ENCODE data around the gene ANAPC2.

ANAPC2 gene

GRCh38 chr9:137149942-137150616 is 38.3 kb downstream of the ANAPC2 start:
- no peak overlapping the region for H4K91ac ChIP-seq (ENCODE audit: low read length)
- no peak overlapping the region for H2BK5ac ChIP-seq (ENCODE audit: low read depth, low read length, poor library complexity, severe bottlenecking)
- no peak overlapping the region for H3K4me2 ChIP-seq (ENCODE audit: low read length, poor library complexity, severe bottlenecking)
- H2AK5ac ChIP-seq (ENCODE audit: low read length, severe bottlenecking), result no peak overlapping the region
- no peak overlapping the region for H3K27ac ChIP-seq (ENCODE audit: low read length, poor library complexity, severe bottlenecking)
- no peak overlapping the region for H3K4ac ChIP-seq (ENCODE audit: low read depth in 1 of 2, low read length in 2 of 2)
- no peak overlapping the region for H2BK15ac ChIP-seq (ENCODE audit: low read depth, poor library complexity, severe bottlenecking)
- H3K23ac ChIP-seq (ENCODE audit: low read length in 2 of 2), result no peak overlapping the region
- no peak overlapping the region for H2BK12ac ChIP-seq (ENCODE audit: low read length in 2 of 2)
- H3K36me3 ChIP-seq (ENCODE audit: control insufficient read depth in 1 of 2, insufficient read depth in 2 of 2, low read depth in 1 of 2, low read length in 2 of 2), result no peaks in the 10 kb centered on the region
- no peak for DNase-seq
- no peak overlapping the region for H3K14ac ChIP-seq (ENCODE audit: low read length in 2 of 2)
- 73% methylated on average over 20 of the region's 20 CpGs for WGBS
- no peak overlapping the region for H3K9ac ChIP-seq (ENCODE audit: low read length)
- H3K4me3 ChIP-seq (ENCODE audit: insufficient read depth in 1 of 2, low read depth in 1 of 2, low read length in 2 of 2), result no peak overlapping the region
- H4K8ac ChIP-seq (ENCODE audit: low read length), result no peak overlapping the region
- H3K27me3 ChIP-seq (ENCODE audit: control insufficient read depth in 1 of 2, insufficient read depth in 1 of 2, low read length in 2 of 2), result peaks cover 2 to 35% of the 10 kb centered on the region in 2 experiments
- H2BK120ac ChIP-seq (ENCODE audit: low read depth, low read length), result no peak overlapping the region
- no peaks in the 10 kb centered on the region for H3K9me3 ChIP-seq (ENCODE audit: control insufficient read depth, low read length)
- peaks cover 8% of the 10 kb centered on the region for H3K4me1 ChIP-seq (ENCODE audit: control insufficient read depth, insufficient read depth, low read depth, low read length)
- no peaks in the 10 kb centered on the region for H3K79me1 ChIP-seq (replicated peaks; ENCODE audit: low read length, poor library complexity, severe bottlenecking)
- H2AFZ ChIP-seq (ENCODE audit: low read depth, low read length), result no peak overlapping the region
- H3K18ac ChIP-seq (ENCODE audit: low read depth in 1 of 2, low read length in 2 of 2), result no peak overlapping the region

- DNase-seq, result no peak
- Histone ChIP-seq H3K9ac (ENCODE audit: low read length) (no peak overlapping the region), H3K18ac (ENCODE audit: low read depth in 1 of 2, low read length in 2 of 2) (no peak overlapping the region), H3K14ac (ENCODE audit: low read length in 2 of 2) (no peak overlapping the region), H3K27ac (ENCODE audit: low read length, poor library complexity, severe bottlenecking) (no peak overlapping the region), H2BK5ac (ENCODE audit: low read depth, low read length, poor library complexity, severe bottlenecking) (no peak overlapping the region), H4K91ac (ENCODE audit: low read length) (no peak overlapping the region), H3K4me3 (ENCODE audit: insufficient read depth in 1 of 2, low read depth in 1 of 2, low read length in 2 of 2) (no peak overlapping the region), H2BK15ac (ENCODE audit: low read depth, poor library complexity, severe bottlenecking) (no peak overlapping the region), H3K23ac (ENCODE audit: low read length in 2 of 2) (no peak overlapping the region), H3K9me3 (ENCODE audit: control insufficient read depth, low read length) (no peaks in the 10 kb centered on the region), H3K4me1 (ENCODE audit: control insufficient read depth, insufficient read depth, low read depth, low read length) (peaks cover 8% of the 10 kb centered on the region), H2BK12ac (ENCODE audit: low read length in 2 of 2) (no peak overlapping the region), H4K8ac (ENCODE audit: low read length) (no peak overlapping the region), H2AK5ac (ENCODE audit: low read length, severe bottlenecking) (no peak overlapping the region), H3K79me1 (replicated peaks; ENCODE audit: low read length, poor library complexity, severe bottlenecking) (no peaks in the 10 kb centered on the region), H2BK120ac (ENCODE audit: low read depth, low read length) (no peak overlapping the region), H3K4me2 (ENCODE audit: low read length, poor library complexity, severe bottlenecking) (no peak overlapping the region), H3K4ac (ENCODE audit: low read depth in 1 of 2, low read length in 2 of 2) (no peak overlapping the region), H2AFZ (ENCODE audit: low read depth, low read length) (no peak overlapping the region), H3K27me3 (ENCODE audit: control insufficient read depth in 1 of 2, insufficient read depth in 1 of 2, low read length in 2 of 2) (peaks cover 0 to 29% of the 10 kb centered on the region in 2 experiments), H3K36me3 (ENCODE audit: control insufficient read depth in 1 of 2, insufficient read depth in 2 of 2, low read depth in 1 of 2, low read length in 2 of 2) (no peaks in the 10 kb centered on the region)
- WGBS, result 88% methylated on average over 5 of the region's 5 CpGs
These were observed 39.0 kb downstream of the ANAPC2 start for GRCh38 chr9:137149363-137149762.

- peaks cover 0 to 31% of the 10 kb centered on the region in 2 experiments for H3K27me3 ChIP-seq (ENCODE audit: control insufficient read depth in 1 of 2, insufficient read depth in 1 of 2, low read length in 2 of 2)
- no peak overlapping the region for H4K91ac ChIP-seq (ENCODE audit: low read length)
- H2BK5ac ChIP-seq (ENCODE audit: low read depth, low read length, poor library complexity, severe bottlenecking), result no peak overlapping the region
- H3K23ac ChIP-seq (ENCODE audit: low read length in 2 of 2), result no peak overlapping the region
- no peak overlapping the region for H3K4me3 ChIP-seq (ENCODE audit: insufficient read depth in 1 of 2, low read depth in 1 of 2, low read length in 2 of 2)
- H3K4me1 ChIP-seq (ENCODE audit: control insufficient read depth, insufficient read depth, low read depth, low read length), result peaks cover 8% of the 10 kb centered on the region
- H2AK5ac ChIP-seq (ENCODE audit: low read length, severe bottlenecking), result no peak overlapping the region
- no peak overlapping the region for H3K14ac ChIP-seq (ENCODE audit: low read length in 2 of 2)
- H3K9ac ChIP-seq (ENCODE audit: low read length), result no peak overlapping the region
- no peak overlapping the region for H2AFZ ChIP-seq (ENCODE audit: low read depth, low read length)
- H3K27ac ChIP-seq (ENCODE audit: low read length, poor library complexity, severe bottlenecking), result no peak overlapping the region
- no peak overlapping the region for H4K8ac ChIP-seq (ENCODE audit: low read length)
- H3K36me3 ChIP-seq (ENCODE audit: control insufficient read depth in 1 of 2, insufficient read depth in 2 of 2, low read depth in 1 of 2, low read length in 2 of 2), result no peaks in the 10 kb centered on the region
- WGBS, result 88% methylated on average over 19 of the region's 19 CpGs
- H3K4me2 ChIP-seq (ENCODE audit: low read length, poor library complexity, severe bottlenecking), result no peak overlapping the region
- H3K9me3 ChIP-seq (ENCODE audit: control insufficient read depth, low read length), result no peaks in the 10 kb centered on the region
- no peak overlapping the region for H2BK15ac ChIP-seq (ENCODE audit: low read depth, poor library complexity, severe bottlenecking)
- H2BK12ac ChIP-seq (ENCODE audit: low read length in 2 of 2), result no peak overlapping the region
- no peak overlapping the region for H2BK120ac ChIP-seq (ENCODE audit: low read depth, low read length)
- no peak overlapping the region for H3K4ac ChIP-seq (ENCODE audit: low read depth in 1 of 2, low read length in 2 of 2)
- H3K18ac ChIP-seq (ENCODE audit: low read depth in 1 of 2, low read length in 2 of 2), result no peak overlapping the region
- H3K79me1 ChIP-seq (replicated peaks; ENCODE audit: low read length, poor library complexity, severe bottlenecking), result no peaks in the 10 kb centered on the region
- DNase-seq, result no peak
These were observed 39.7 kb downstream of the ANAPC2 start for GRCh38 chr9:137148661-137149060.

- Histone ChIP-seq H3K79me1 (replicated peaks; ENCODE audit: low read length, poor library complexity, severe bottlenecking) (no peaks in the 10 kb centered on the region), H3K4me2 (ENCODE audit: low read length, poor library complexity, severe bottlenecking) (no peak overlapping the region), H3K4me1 (ENCODE audit: control insufficient read depth, insufficient read depth, low read depth, low read length) (peaks cover 8% of the 10 kb centered on the region), H2AK5ac (ENCODE audit: low read length, severe bottlenecking) (no peak overlapping the region), H3K4ac (ENCODE audit: low read depth in 1 of 2, low read length in 2 of 2) (no peak overlapping the region), H3K9me3 (ENCODE audit: control insufficient read depth, low read length) (no peaks in the 10 kb centered on the region), H4K8ac (ENCODE audit: low read length) (no peak overlapping the region), H3K23ac (ENCODE audit: low read length in 2 of 2) (no peak overlapping the region), H4K91ac (ENCODE audit: low read length) (no peak overlapping the region), H2AFZ (ENCODE audit: low read depth, low read length) (no peak overlapping the region), H3K9ac (ENCODE audit: low read length) (no peak overlapping the region), H3K18ac (ENCODE audit: low read depth in 1 of 2, low read length in 2 of 2) (no peak overlapping the region), H2BK5ac (ENCODE audit: low read depth, low read length, poor library complexity, severe bottlenecking) (no peak overlapping the region), H3K4me3 (ENCODE audit: insufficient read depth in 1 of 2, low read depth in 1 of 2, low read length in 2 of 2) (peak overlapping the region in 1 of 2 experiments; percentile 14), H3K27ac (ENCODE audit: low read length, poor library complexity, severe bottlenecking) (no peak overlapping the region), H3K27me3 (ENCODE audit: control insufficient read depth in 1 of 2, insufficient read depth in 1 of 2, low read length in 2 of 2) (peaks cover 3 to 35% of the 10 kb centered on the region in 2 experiments), H3K36me3 (ENCODE audit: control insufficient read depth in 1 of 2, insufficient read depth in 2 of 2, low read depth in 1 of 2, low read length in 2 of 2) (no peaks in the 10 kb centered on the region), H2BK12ac (ENCODE audit: low read length in 2 of 2) (no peak overlapping the region), H2BK15ac (ENCODE audit: low read depth, poor library complexity, severe bottlenecking) (no peak overlapping the region), H3K14ac (ENCODE audit: low read length in 2 of 2) (no peak overlapping the region), H2BK120ac (ENCODE audit: low read depth, low read length) (no peak overlapping the region)
- 81% methylated on average over 27 of the region's 27 CpGs for whole genome bisulfite sequencing
- no peak for DNase-seq
These were observed 40.1 kb downstream of the ANAPC2 start for GRCh38 chr9:137148242-137148641.
